Activated CD8-positive, alpha-beta T cell treated with anti-CD3 and anti-CD28 coated beads, Interleukin-2, amount 10 ng/mL, durations not matched to agents 7 days and 5 days (primary cell): Measurements from ENCODE around the gene CECR2. TPM values are rescaled to one million over a fixed set of nuclear protein-coding genes. Genes with fewer than 3 reads are reported as not detected.
"Not testable (repeated sequence)": the region's sequence is repeated elsewhere in the genome, so short reads cannot be mapped to it uniquely, and the experiment has no call there.

Source experiments
- ATAC-seq: fragments of 150-1000 bp; cut with Tn5 transposase; one replicate; pipeline ENCODE4 v1.10.0; 2021; ENCODE audit warnings: moderate library complexity
- CTCF ChIA-PET: fragments of 350-600 bp; sonication (Branson Sonifier 250); formaldehyde crosslinking; loops from one replicate; lab custom pipeline; 2021; ENCODE audit warnings: antibody characterized with exemption; lab: Charles Lee
- POLR2A ChIA-PET: fragments of 350-600 bp; sonication (Branson Sonifier 250); formaldehyde crosslinking; loops from one replicate; lab custom pipeline; 2021; ENCODE audit warnings: antibody characterized with exemption; lab: Charles Lee
- DNase-seq: peaks from one replicate; pipeline ENCODE4 v3.0.0-alpha.2; 2020
- H3K27ac Mint-ChIP-seq: one replicate; pipeline ENCODE4 v1.8.0; 2021; ENCODE audit warnings: mild to moderate bottlenecking, mixed read lengths
- H3K27me3 Mint-ChIP-seq: one replicate; pipeline ENCODE4 v1.8.0; 2021; ENCODE audit warnings: low read depth, mixed read lengths
- H3K36me3 Mint-ChIP-seq: one replicate; pipeline ENCODE4 v1.8.0; 2021; ENCODE audit warnings: low read depth, mixed read lengths
- H3K4me1 Mint-ChIP-seq: one replicate; pipeline ENCODE4 v1.8.0; 2021; ENCODE audit warnings: low read depth, mixed read lengths
- H3K4me3 Mint-ChIP-seq: one replicate; pipeline ENCODE4 v1.8.0; 2021; ENCODE audit warnings: mild to moderate bottlenecking, mixed read lengths
- H3K9me3 Mint-ChIP-seq: one replicate; pipeline ENCODE4 v1.8.0; 2022; ENCODE audit warnings: mixed read lengths; ENCODE audit not compliant: insufficient read depth
- total RNA-seq, 2 experiments: library from RNA; stranded (reverse); gene quantifications; one replicate each; pipeline ENCODE4 v1.2.3, GENCODE V29; 2021

CECR2 gene
- total RNA-seq, 2 experiments from 2014 or later = not detected

- Mint-ChIP-seq H3K27ac (no peak overlapping the region), H3K36me3 (no peaks in the 10 kb centered on the region), H3K27me3 (no peaks in the 10 kb centered on the region), H3K4me1 (no peaks in the 10 kb centered on the region), H3K9me3 (no peaks in the 10 kb centered on the region), H3K4me3 (no peak overlapping the region)
- DNase-seq (no peak), ATAC-seq (no peak)
- ChIA-PET POLR2A (no interaction called here), CTCF (interaction anchor here (1.0 kb wide), 1 partner anchor 9 kb away, joined by 3 read pairs; no protein-coding TSS in a partner anchor)
Measured at GRCh38 chr22:17411213-17411612, 42.0 kb downstream of the CECR2 start.

- H3K27ac Mint-ChIP-seq = no peak overlapping the region
- no peaks in the 10 kb centered on the region for H3K4me1 Mint-ChIP-seq
- ATAC-seq (no peak), DNase-seq (no peak)
- H3K36me3 Mint-ChIP-seq = no peaks in the 10 kb centered on the region
- ChIA-PET POLR2A (no interaction called here), CTCF (no interaction called here)
- no peak overlapping the region for H3K4me3 Mint-ChIP-seq
- no peaks in the 10 kb centered on the region for H3K9me3 Mint-ChIP-seq
- no peaks in the 10 kb centered on the region for H3K27me3 Mint-ChIP-seq
Measured at GRCh38 chr22:17412232-17412631, 43.0 kb downstream of the CECR2 start.

DNA sequence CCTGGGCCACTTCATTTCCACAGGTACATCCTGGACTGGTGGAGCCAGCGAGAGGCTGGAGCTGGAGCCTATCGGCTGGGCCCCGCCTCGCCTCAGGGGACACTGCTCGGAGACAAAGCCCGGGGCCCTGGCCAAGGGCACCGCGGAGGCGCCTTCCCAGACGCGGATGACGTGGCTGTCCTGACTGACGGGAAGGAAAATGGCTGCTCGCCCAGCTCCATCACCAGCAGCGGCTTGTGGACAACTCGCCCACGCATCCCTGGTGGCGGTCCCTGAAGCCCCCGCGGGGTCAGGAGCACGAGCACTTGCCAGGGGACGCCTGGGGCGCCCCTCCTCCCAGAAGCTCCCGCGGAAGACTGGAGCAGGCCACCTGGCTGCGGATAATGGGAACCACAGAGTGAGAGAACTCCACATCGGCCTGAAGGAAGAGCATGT lies 49.6 kb downstream of the CECR2 start:
- no peaks in the 10 kb centered on the region for H3K4me1 Mint-ChIP-seq
- H3K36me3 Mint-ChIP-seq = no peaks in the 10 kb centered on the region
- ChIA-PET CTCF (no interaction called here), POLR2A (no interaction called here)
- no peak for ATAC-seq
- H3K4me3 Mint-ChIP-seq = no peak overlapping the region
- no peaks in the 10 kb centered on the region for H3K9me3 Mint-ChIP-seq
- H3K27ac Mint-ChIP-seq = no peak overlapping the region
- no peak for DNase-seq
- no peaks in the 10 kb centered on the region for H3K27me3 Mint-ChIP-seq

GRCh38 chr22:17419348-17419747 lies 50.1 kb downstream of the CECR2 start:
- Mint-ChIP-seq H3K4me1 (no peaks in the 10 kb centered on the region), H3K27me3 (no peaks in the 10 kb centered on the region), H3K36me3 (no peaks in the 10 kb centered on the region), H3K9me3 (no peaks in the 10 kb centered on the region), H3K27ac (no peak overlapping the region), H3K4me3 (no peak overlapping the region)
- DNase-seq (no peak), ATAC-seq (no peak)
- ChIA-PET CTCF (no interaction called here), POLR2A (no interaction called here)

DNA sequence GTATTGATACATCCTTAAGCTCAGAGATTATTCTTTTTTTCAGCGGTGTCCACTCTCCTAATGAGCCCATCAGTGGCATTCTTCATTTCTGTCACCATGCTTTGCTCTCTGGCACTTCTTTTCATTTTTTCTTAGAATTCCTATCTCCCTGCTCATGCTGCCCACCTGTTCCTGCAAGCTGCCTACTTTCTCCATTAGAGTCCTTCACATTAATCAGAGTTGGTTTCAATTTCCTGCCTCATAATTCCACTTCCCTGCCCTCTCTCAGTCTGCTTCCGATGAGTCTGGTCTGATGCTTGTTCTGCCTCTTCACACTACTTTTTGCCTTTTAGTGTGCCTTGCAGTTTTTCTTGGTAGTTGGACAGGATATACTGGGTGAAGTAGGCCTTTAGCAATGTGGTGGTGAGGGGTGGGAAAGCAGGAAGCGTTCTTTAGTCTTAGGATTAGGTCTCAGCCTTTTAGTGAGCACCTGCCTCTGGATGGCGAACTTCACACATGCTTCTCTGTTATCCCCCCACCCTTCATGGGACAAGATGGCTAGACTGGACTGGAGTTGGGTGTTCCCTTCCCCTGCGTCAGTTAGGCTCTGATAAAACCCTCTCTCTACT lies 53.6 kb downstream of the CECR2 start:
- Mint-ChIP-seq H3K27me3 (peaks cover 1% of the 10 kb centered on the region), H3K27ac (no peak overlapping the region), H3K4me1 (no peaks in the 10 kb centered on the region), H3K36me3 (no peaks in the 10 kb centered on the region), H3K4me3 (no peak overlapping the region), H3K9me3 (no peaks in the 10 kb centered on the region)
- ChIA-PET CTCF (interaction anchor here (1.3 kb wide), 1 partner anchor 251 kb away, joined by 3 read pairs; no protein-coding TSS in a partner anchor), POLR2A (no interaction called here)
- DNase-seq = no peak
- ATAC-seq = no peak

DNA sequence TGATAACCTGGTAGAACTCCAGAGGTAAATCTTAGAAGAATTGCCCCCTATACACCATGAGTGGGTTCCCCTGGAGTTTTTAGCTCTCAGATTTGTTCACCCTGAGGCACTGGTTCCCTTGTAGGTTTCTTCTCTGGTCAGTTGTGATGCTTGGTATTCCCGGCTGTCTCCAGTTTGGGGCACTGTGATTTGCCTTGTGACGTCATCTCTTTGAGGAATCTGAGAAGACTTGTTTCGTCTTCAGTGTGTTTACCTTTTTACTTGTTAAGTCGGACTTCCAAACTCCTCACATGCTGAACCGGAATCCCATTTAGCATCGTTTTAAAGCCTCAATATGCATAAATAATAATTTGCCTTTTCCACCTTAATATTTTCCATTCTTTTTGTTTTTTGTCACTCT lies 54.4 kb downstream of the CECR2 start:
- H3K27ac Mint-ChIP-seq = no peak overlapping the region
- H3K9me3 Mint-ChIP-seq = no peaks in the 10 kb centered on the region
- no peaks in the 10 kb centered on the region for H3K4me1 Mint-ChIP-seq
- CTCF ChIA-PET = interaction anchor here (1.3 kb wide), 1 partner anchor 251 kb away, joined by 3 read pairs; no protein-coding TSS in a partner anchor
- DNase-seq (no peak), ATAC-seq (no peak)
- no peak overlapping the region for H3K4me3 Mint-ChIP-seq
- peaks cover 6% of the 10 kb centered on the region for H3K27me3 Mint-ChIP-seq
- POLR2A ChIA-PET = no interaction called here
- no peaks in the 10 kb centered on the region for H3K36me3 Mint-ChIP-seq

DNA sequence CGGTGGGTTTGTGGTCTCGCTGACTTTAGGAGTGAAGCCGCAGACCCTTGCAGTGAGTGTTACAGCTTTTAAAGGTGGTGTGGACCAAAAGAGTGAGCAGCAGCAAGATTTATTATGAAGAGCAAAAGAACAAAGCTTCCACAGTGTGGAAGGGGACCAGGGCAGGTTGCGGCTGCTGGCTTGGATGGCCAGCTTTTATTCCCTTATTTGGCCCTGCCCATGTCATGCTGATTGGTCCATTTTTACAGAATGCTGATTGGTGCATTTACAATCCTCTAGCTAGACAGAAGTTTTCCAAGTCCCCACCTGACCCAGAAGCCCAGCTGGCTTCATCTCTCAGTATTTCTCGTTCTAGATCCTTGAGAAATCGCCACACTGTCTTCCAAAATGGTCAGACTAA lies 58.3 kb downstream of the CECR2 start:
- H3K4me1 Mint-ChIP-seq, DNase-seq, H3K4me3 Mint-ChIP-seq, H3K27ac Mint-ChIP-seq, H3K9me3 Mint-ChIP-seq, H3K36me3 Mint-ChIP-seq, POLR2A ChIA-PET, CTCF ChIA-PET, ATAC-seq: not testable (repeated sequence)
- H3K27me3 Mint-ChIP-seq = peaks cover 19% of the 10 kb centered on the region

- H3K9me3 Mint-ChIP-seq = no peaks in the 10 kb centered on the region
- no peak for ATAC-seq
- H3K27me3 Mint-ChIP-seq = peaks cover 19% of the 10 kb centered on the region
- ChIA-PET POLR2A (no interaction called here), CTCF (no interaction called here)
- no peaks in the 10 kb centered on the region for H3K4me1 Mint-ChIP-seq
- no peak for DNase-seq
- H3K36me3 Mint-ChIP-seq = no peaks in the 10 kb centered on the region
- no peak overlapping the region for H3K4me3 Mint-ChIP-seq
- no peak overlapping the region for H3K27ac Mint-ChIP-seq
Measured at GRCh38 chr22:17429516-17429915, 60.3 kb downstream of the CECR2 start.

GRCh38 chr22:17430412-17430811 lies 61.2 kb downstream of the CECR2 start:
- Mint-ChIP-seq H3K4me1 (no peaks in the 10 kb centered on the region), H3K9me3 (no peaks in the 10 kb centered on the region), H3K27ac (no peak overlapping the region), H3K4me3 (no peak overlapping the region), H3K27me3 (peaks cover 19% of the 10 kb centered on the region), H3K36me3 (no peaks in the 10 kb centered on the region)
- no peak for ATAC-seq
- POLR2A ChIA-PET = no interaction called here
- no peak for DNase-seq
- CTCF ChIA-PET = no interaction called here

- H3K4me1 Mint-ChIP-seq = no peaks in the 10 kb centered on the region
Measured at GRCh38 chr22:17431179-17431578, 61.9 kb downstream of the CECR2 start.

DNA sequence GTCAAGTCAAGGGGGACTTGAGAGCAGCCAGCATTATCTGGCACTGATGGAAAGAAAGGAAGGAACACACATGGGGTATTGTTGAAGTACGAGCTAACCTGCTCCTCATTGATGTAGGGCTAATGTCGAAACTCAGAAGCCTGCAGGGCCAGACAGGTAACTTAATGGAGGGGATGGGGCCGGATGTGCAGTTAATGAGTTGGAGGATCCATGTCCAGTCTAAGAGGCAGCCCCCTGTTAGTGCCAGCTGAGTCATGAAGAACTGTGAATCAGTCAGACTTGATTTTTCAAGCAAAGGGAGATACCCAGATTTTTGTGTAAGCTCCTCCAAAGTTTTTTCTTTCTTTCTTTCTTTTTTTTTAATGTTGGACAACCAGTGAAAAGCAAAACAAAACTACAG lies 65.6 kb downstream of the CECR2 start:
- Mint-ChIP-seq H3K4me3 (no peak overlapping the region), H3K9me3 (no peaks in the 10 kb centered on the region), H3K36me3 (no peaks in the 10 kb centered on the region), H3K27me3 (peaks cover 15% of the 10 kb centered on the region), H3K4me1 (no peaks in the 10 kb centered on the region), H3K27ac (no peak overlapping the region)
- ChIA-PET CTCF (interaction anchor here (1.3 kb wide), 2 partner anchors 17 to 263 kb away, joined by 3 read pairs; no protein-coding TSS in a partner anchor), POLR2A (no interaction called here)
- ATAC-seq (no peak), DNase-seq (no peak)

More at GRCh38 chr22:17431179-17431578, 61.9 kb downstream of the CECR2 start:
- POLR2A ChIA-PET = no interaction called here
- H3K27ac Mint-ChIP-seq = no peak overlapping the region
- no peak overlapping the region for H3K4me3 Mint-ChIP-seq
- no peaks in the 10 kb centered on the region for H3K9me3 Mint-ChIP-seq
- H3K27me3 Mint-ChIP-seq = peaks cover 19% of the 10 kb centered on the region
- no peak for ATAC-seq
- no peaks in the 10 kb centered on the region for H3K36me3 Mint-ChIP-seq
- CTCF ChIA-PET = interaction anchor here (0.5 kb wide), 1 partner anchor 72 kb away, joined by 3 read pairs; no protein-coding TSS in a partner anchor
- DNase-seq = no peak

GRCh38 chr22:17435375-17435774 lies 66.1 kb downstream of the CECR2 start:
- H3K4me3 Mint-ChIP-seq = no peak overlapping the region
- H3K4me1 Mint-ChIP-seq = no peaks in the 10 kb centered on the region
- no peak for DNase-seq
- POLR2A ChIA-PET = no interaction called here
- no peak for ATAC-seq
- no peak overlapping the region for H3K27ac Mint-ChIP-seq
- H3K27me3 Mint-ChIP-seq = peaks cover 13% of the 10 kb centered on the region
- CTCF ChIA-PET = interaction anchor here (1.3 kb wide), 1 partner anchor 16 kb away, joined by 3 read pairs; no protein-coding TSS in a partner anchor
- no peaks in the 10 kb centered on the region for H3K36me3 Mint-ChIP-seq
- no peaks in the 10 kb centered on the region for H3K9me3 Mint-ChIP-seq
